Measurements from ENCODE around the gene BMPR1A. TPM values are rescaled to one million over a fixed set of nuclear protein-coding genes. Genes with fewer than 3 reads are reported as not detected.

BMPR1A gene
- total and polyA plus RNA-seq, 10 of the 15 experiments (the other 5 are each of a cell fraction or from before 2014, with no cell fraction given), result 2.3 to 22.7 (median 13.1) TPM

Small RNA genes within 50 kb of the gene (small RNA-seq; reads per million reads assigned to genes)
- gene RNU1-19P, result not detected

Other genes starting within 250 kb of the BMPR1A start
- gene WAPL, start 234.8 kb upstream of the BMPR1A start, total RNA-seq (2014; rRNA removed), result 31.6 and 42.6 TPM in 2 replicates
- 43.4 and 45.8 TPM in 2 replicates for gene WAPL, start 234.8 kb upstream of the BMPR1A start, total RNA-seq (2014; rRNA removed; fragmentation: Illumina TruSeq; extraction: Trizol)
- gene WAPL, start 234.8 kb upstream of the BMPR1A start, total RNA-seq (2021), result 31.2 and 31.3 TPM in 2 replicates
- gene WAPL, start 234.8 kb upstream of the BMPR1A start, polyA plus RNA-seq (2011; rRNA removed), result 25.2 and 30.3 TPM in 2 replicates
- gene WAPL, start 234.8 kb upstream of the BMPR1A start, polyA plus RNA-seq (2014; fragmentation: Illumina TruSeq; extraction: Trizol), result 30.1 and 40.2 TPM in 2 replicates
- 10 to 100 TPM; 15.7 to 18.5 TPM for gene WAPL, start 234.8 kb upstream of the BMPR1A start, polyA plus RNA-seq (2014; fragmentation: Nextera tagmentation; extraction: Ambion mirVana)
- gene WAPL, start 234.8 kb upstream of the BMPR1A start, polyA plus RNA-seq (2014; rRNA removed), result 18.4 and 20.3 TPM in 2 replicates
- 10 to 100 TPM; 27.8 to 31.0 TPM for gene WAPL, start 234.8 kb upstream of the BMPR1A start, polyA plus RNA-seq (2016; fragmentation: Nextera tagmentation; extraction: Ambion mirVana)
- not detected in 2 replicates for gene OPN4, start 102.1 kb upstream of the BMPR1A start, total RNA-seq (2014; rRNA removed)
- not detected in 2 replicates for gene OPN4, start 102.1 kb upstream of the BMPR1A start, total RNA-seq (2014; rRNA removed; fragmentation: Illumina TruSeq; extraction: Trizol)
- gene OPN4, start 102.1 kb upstream of the BMPR1A start, total RNA-seq (2021), result not detected in 2 replicates
- gene OPN4, start 102.1 kb upstream of the BMPR1A start, polyA plus RNA-seq (2011; rRNA removed), result not detected in 2 replicates
- gene OPN4, start 102.1 kb upstream of the BMPR1A start, polyA plus RNA-seq (2014; fragmentation: Illumina TruSeq; extraction: Trizol), result not detected in 2 replicates
- not detected for gene OPN4, start 102.1 kb upstream of the BMPR1A start, polyA plus RNA-seq (2014; fragmentation: Nextera tagmentation; extraction: Ambion mirVana)
- gene OPN4, start 102.1 kb upstream of the BMPR1A start, polyA plus RNA-seq (2014; rRNA removed), result not detected in 2 replicates
- not detected for gene OPN4, start 102.1 kb upstream of the BMPR1A start, polyA plus RNA-seq (2016; fragmentation: Nextera tagmentation; extraction: Ambion mirVana)
- under 0.01 TPM in 1 of 2 replicates, not detected in the other for gene LDB3, start 88.1 kb upstream of the BMPR1A start, total RNA-seq (2014; rRNA removed)
- gene LDB3, start 88.1 kb upstream of the BMPR1A start, total RNA-seq (2014; rRNA removed; fragmentation: Illumina TruSeq; extraction: Trizol), result 0.04 TPM in 1 of 2 replicates, not detected in the other
- 0.05 TPM in 1 of 2 replicates, not detected in the other for gene LDB3, start 88.1 kb upstream of the BMPR1A start, total RNA-seq (2021)
- gene LDB3, start 88.1 kb upstream of the BMPR1A start, polyA plus RNA-seq (2011; rRNA removed), result 0.03 and 0.04 TPM in 2 replicates
- gene LDB3, start 88.1 kb upstream of the BMPR1A start, polyA plus RNA-seq (2014; fragmentation: Illumina TruSeq; extraction: Trizol), result 0.03 and 0.04 TPM in 2 replicates
- gene LDB3, start 88.1 kb upstream of the BMPR1A start, polyA plus RNA-seq (2014; fragmentation: Nextera tagmentation; extraction: Ambion mirVana), result under 1 TPM; 0.02 to 0.05 TPM
- 0.03 and 0.05 TPM in 2 replicates for gene LDB3, start 88.1 kb upstream of the BMPR1A start, polyA plus RNA-seq (2014; rRNA removed)
- gene LDB3, start 88.1 kb upstream of the BMPR1A start, polyA plus RNA-seq (2016; fragmentation: Nextera tagmentation; extraction: Ambion mirVana), result under 1 TPM; 0.06 to 0.07 TPM
- 0.33 and 1.0 TPM in 2 replicates for gene MMRN2, start 201.0 kb downstream of the BMPR1A start, total RNA-seq (2014; rRNA removed)
- 0.22 and 0.55 TPM in 2 replicates for gene MMRN2, start 201.0 kb downstream of the BMPR1A start, total RNA-seq (2014; rRNA removed; fragmentation: Illumina TruSeq; extraction: Trizol)
- gene MMRN2, start 201.0 kb downstream of the BMPR1A start, total RNA-seq (2021), result 0.40 and 0.95 TPM in 2 replicates
- gene MMRN2, start 201.0 kb downstream of the BMPR1A start, polyA plus RNA-seq (2011; rRNA removed), result 0.58 and 1.3 TPM in 2 replicates
- 0.54 TPM in 1 of 2 replicates, not detected in the other for gene MMRN2, start 201.0 kb downstream of the BMPR1A start, polyA plus RNA-seq (2014; fragmentation: Illumina TruSeq; extraction: Trizol)
- gene MMRN2, start 201.0 kb downstream of the BMPR1A start, polyA plus RNA-seq (2014; fragmentation: Nextera tagmentation; extraction: Ambion mirVana), result under 1 TPM in 1 of 2 experiments, not detected in 1; 0.09 TPM
- 0.11 and 0.19 TPM in 2 replicates for gene MMRN2, start 201.0 kb downstream of the BMPR1A start, polyA plus RNA-seq (2014; rRNA removed)
- gene MMRN2, start 201.0 kb downstream of the BMPR1A start, polyA plus RNA-seq (2016; fragmentation: Nextera tagmentation; extraction: Ambion mirVana), result not detected
- 0.33 TPM in 1 of 2 replicates, not detected in the other for gene SNCG, start 202.0 kb downstream of the BMPR1A start, total RNA-seq (2014; rRNA removed)
- gene SNCG, start 202.0 kb downstream of the BMPR1A start, total RNA-seq (2014; rRNA removed; fragmentation: Illumina TruSeq; extraction: Trizol), result not detected in 2 replicates
- gene SNCG, start 202.0 kb downstream of the BMPR1A start, total RNA-seq (2021), result 0.33 and 0.35 TPM in 2 replicates
- gene SNCG, start 202.0 kb downstream of the BMPR1A start, polyA plus RNA-seq (2011; rRNA removed), result 0.22 TPM in 1 of 2 replicates, not detected in the other
- gene SNCG, start 202.0 kb downstream of the BMPR1A start, polyA plus RNA-seq (2014; fragmentation: Illumina TruSeq; extraction: Trizol), result not detected in 2 replicates
- not detected for gene SNCG, start 202.0 kb downstream of the BMPR1A start, polyA plus RNA-seq (2014; fragmentation: Nextera tagmentation; extraction: Ambion mirVana)
- not detected in 2 replicates for gene SNCG, start 202.0 kb downstream of the BMPR1A start, polyA plus RNA-seq (2014; rRNA removed)
- 1 to 10 TPM in 1 of 2 experiments, under 1 TPM in 1; 0.51 to 1.3 TPM for gene SNCG, start 202.0 kb downstream of the BMPR1A start, polyA plus RNA-seq (2016; fragmentation: Nextera tagmentation; extraction: Ambion mirVana)
- gene ADIRF, start 211.9 kb downstream of the BMPR1A start, total RNA-seq (2014; rRNA removed), result 0.56 TPM in 1 of 2 replicates, not detected in the other
- gene ADIRF, start 211.9 kb downstream of the BMPR1A start, total RNA-seq (2014; rRNA removed; fragmentation: Illumina TruSeq; extraction: Trizol), result not detected in 2 replicates
- 0.64 and 0.72 TPM in 2 replicates for gene ADIRF, start 211.9 kb downstream of the BMPR1A start, total RNA-seq (2021)
- 0.38 and 0.40 TPM in 2 replicates for gene ADIRF, start 211.9 kb downstream of the BMPR1A start, polyA plus RNA-seq (2011; rRNA removed)
- gene ADIRF, start 211.9 kb downstream of the BMPR1A start, polyA plus RNA-seq (2014; fragmentation: Illumina TruSeq; extraction: Trizol), result 0.12 TPM in 1 of 2 replicates, not detected in the other
- gene ADIRF, start 211.9 kb downstream of the BMPR1A start, polyA plus RNA-seq (2014; fragmentation: Nextera tagmentation; extraction: Ambion mirVana), result under 1 TPM; 0.77 to 0.98 TPM
- not detected in 2 replicates for gene ADIRF, start 211.9 kb downstream of the BMPR1A start, polyA plus RNA-seq (2014; rRNA removed)
- gene ADIRF, start 211.9 kb downstream of the BMPR1A start, polyA plus RNA-seq (2016; fragmentation: Nextera tagmentation; extraction: Ambion mirVana), result 1 to 10 TPM; 1.9 to 2.5 TPM

Measured in GM12878 (cell line).